AG10803 (cell line): ENCODE data around the gene ADAMTS2.

ENCODE experiments used
- DNase-seq: peaks from one replicate; pipeline ENCODE4 v3.0.0; 2010; ENCODE audit warnings: low read depth
- H3K4me3 ChIP-seq: 2 replicates; pipeline ENCODE4 v1.5.1; 2011; ENCODE audit warnings: mild to moderate bottlenecking, low read length, control low read depth
- CTCF ChIP-seq: conservative IDR thresholded peaks from 2 replicates; pipeline ENCODE4 v1.5.1; 2011; ENCODE audit warnings: mild to moderate bottlenecking, low read length, control low read depth, inconsistent platforms

The ADAMTS2 gene

DNA sequence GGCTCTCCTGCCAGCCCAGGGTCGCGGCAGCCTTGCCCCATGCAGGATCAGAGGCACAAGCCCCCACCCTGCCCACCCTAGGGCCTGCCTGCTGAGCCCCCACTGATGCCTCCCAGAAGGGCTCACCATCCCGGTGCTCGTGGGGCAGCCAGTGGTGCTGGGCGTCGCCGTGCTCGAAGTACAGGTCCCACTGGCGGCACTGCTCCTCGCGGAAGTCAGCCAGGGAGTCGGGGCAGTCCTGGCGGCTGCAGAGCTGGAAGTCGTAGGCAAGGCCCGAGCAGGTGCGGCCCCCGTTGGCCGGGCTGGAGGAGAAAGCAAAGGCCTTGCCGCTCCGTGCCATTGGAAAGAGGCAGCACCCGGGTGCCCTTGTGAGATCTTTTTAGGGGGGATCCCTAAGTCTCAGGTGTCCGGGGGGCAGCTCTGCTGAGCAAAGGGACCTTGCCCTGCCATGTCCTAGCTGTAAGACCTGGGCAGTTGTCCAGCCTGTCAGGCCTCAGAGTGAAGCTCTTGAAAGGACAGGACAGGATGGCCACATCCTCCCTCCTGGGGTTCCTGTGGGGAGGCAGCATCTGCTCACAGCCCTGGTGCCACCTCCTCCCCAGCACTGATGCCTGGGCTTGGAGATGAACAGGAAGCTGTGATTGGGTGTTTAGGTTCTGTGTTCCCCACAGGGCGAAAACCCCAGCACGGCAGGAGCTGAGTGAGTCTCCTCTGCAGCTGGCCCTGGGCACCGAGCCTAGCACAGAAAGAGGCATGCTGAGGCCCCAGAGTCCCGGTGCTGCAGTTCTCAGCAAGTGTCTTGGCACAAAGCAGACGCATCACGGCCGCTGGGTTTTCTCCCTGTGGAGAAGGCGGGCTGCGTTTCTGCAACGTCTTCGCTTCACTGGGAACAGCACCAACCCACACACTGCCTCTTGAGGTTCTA lies 207.4 kb downstream of the ADAMTS2 start:
- no peak overlapping the region for H3K4me3 ChIP-seq
- no peak for TF ChIP-seq CTCF
- DNase-seq = no peak

DNA sequence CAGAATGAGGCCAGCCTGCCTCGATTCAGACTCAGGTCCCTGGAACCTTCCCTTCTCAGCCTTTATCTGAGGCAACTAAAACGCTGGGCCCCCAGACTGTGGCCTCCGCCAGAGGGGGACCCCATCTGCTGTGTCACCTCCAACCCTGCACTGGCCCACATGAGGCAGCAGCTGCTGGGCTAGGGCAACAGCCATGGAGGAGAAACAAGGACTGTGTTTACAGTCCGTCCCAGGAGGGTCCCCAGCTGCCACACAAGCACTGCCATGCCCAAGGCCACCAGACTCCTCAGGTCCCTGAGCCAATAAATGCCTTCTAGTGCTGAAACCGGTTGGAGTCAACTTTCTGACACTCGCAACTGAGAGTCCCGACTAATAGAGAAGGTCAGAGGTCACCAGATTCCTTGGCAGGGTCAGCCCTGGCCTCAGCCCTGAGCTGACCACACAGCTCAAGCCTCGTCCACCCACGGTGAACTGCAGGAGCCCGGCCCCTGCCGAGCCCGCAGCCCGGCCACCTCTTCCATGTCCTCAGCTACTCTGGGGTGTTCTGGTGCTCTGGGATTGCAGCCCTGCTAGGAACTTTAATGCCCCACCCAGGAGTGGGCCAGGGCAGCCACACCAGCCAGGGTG lies 208.1 kb downstream of the ADAMTS2 start:
- no peak overlapping the region for H3K4me3 ChIP-seq
- DNase-seq = no peak
- TF ChIP-seq CTCF = no peak

DNA sequence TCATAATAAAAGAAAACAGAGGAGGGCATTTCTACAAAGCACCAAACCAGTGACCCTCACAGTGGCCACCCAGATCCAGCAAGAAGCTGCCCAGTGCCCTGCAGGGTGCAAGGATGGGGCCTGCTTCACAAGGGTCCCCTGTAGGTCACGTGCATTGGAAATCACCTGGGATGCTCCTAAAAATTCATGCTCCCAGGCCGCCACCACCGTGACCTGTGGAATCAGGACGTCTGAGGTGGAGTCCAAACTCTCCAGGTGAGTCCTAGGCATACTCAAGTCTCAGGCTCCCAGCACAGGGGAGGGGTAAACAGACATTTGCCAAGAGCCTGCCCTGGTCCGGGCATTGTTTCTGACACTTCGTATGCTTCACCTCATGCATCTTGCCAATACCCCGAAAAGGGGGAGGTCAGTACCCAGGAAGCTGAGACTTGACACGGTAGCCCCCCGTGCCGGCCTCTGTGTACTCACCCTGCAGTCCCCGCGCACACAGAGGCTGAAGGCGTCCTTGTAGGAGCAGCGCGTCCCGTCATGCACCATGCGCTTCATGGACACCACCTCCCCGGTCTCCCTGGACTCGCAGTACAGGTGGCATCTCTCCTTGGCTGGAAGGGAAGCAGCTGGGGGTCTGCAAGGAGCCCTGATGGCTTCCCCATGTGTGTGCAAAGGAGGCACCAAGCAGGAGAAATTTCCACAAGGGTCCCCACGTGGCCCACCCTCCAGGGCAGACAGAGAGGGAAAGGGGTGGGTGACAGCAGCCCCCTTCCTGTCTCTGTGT lies 209.6 kb downstream of the ADAMTS2 start:
- no peak for TF ChIP-seq CTCF
- DNase-seq = no peak
- H3K4me3 ChIP-seq = no peak overlapping the region

DNA sequence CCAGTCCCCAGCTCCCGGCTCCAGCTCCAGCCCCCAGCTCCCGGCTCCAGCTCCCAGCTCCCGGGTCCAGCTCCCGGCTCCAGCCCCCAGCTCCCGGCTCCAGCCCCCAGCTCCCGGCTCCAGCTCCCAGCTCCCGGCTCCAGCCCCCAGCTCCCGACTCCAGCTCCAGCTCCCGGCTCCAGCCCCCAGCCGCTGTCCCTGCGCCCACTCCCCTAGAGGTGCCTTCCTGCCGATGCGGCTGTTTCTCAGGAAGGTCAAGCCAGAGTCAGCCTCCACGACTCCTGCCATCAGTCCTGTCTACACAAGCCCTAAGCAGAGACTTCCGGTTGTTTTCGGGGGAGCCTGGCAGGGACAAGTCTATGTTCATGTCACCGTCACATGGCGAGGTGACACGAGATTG lies 210.3 kb downstream of the ADAMTS2 start:
- DNase-seq = no peak
- TF ChIP-seq CTCF = no peak
- H3K4me3 ChIP-seq = no peak overlapping the region

- no peak overlapping the region for H3K4me3 ChIP-seq
- TF ChIP-seq CTCF = no peak
- no peak for DNase-seq
These were observed 210.8 kb downstream of the ADAMTS2 start for GRCh38 chr5:179134511-179134910.

DNA sequence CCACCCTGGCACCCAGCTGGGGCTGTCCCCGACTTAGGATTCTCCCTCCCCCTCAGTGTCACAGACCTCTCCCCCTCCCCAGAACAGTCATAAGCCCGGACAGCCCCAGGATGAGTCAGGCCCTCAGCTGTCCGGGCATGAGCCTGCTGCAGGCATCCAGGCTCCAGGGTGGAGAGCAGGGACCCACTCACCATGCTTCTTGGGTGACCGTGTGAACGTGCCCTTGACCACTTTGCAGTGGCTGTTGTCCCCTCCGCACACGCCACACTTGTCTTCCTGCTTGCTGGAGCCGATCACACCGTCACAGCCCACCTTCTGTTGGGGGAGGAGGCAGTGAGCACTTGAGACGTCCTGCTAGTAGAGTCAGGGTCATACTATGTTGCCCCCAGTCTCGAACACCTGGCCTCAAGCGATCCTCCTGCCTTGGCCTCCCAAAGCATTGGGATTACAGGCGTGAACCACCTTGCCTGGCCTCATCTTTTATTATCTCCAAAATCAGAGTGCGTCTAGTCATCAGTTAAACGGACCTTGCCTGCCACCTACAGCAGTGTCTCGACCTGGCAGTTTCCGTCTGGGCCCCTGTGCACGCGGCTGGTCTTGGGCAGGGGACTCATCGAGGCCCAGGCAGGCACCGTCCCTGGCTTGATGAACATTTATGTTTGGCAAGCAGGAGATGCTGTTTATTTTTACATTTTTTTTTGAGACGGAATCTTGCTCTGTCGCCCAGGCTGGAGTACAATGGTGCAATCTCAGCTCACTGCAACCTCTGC lies 212.5 kb downstream of the ADAMTS2 start:
- no peak for TF ChIP-seq CTCF
- no peak overlapping the region for H3K4me3 ChIP-seq
- DNase-seq = no peak
